DOHH2 (cell line): ENCODE data around the gene SULT1E1.

ENCODE experiments used
- EZH2phosphoT487 ChIP-seq: fragments of 200-600 bp; sonication (generic); IDR thresholded peaks from 2 replicates; pipeline ENCODE4 v1.6.1; 2017; ENCODE audit warnings: borderline replicate concordance, mild to moderate bottlenecking, antibody characterized with exemption, low read length, moderate library complexity, mixed read lengths
- TF ChIP-seq, protein P1 (sequence below): fragments of 200-600 bp; sonication (generic); IDR thresholded peaks from one replicate; pipeline ENCODE4 v1.5.1; 2014; ENCODE audit warnings: antibody characterized with exemption, mild to moderate bottlenecking, low read depth, low read length; ENCODE audit not compliant: poor library complexity, severe bottlenecking

DNA sequence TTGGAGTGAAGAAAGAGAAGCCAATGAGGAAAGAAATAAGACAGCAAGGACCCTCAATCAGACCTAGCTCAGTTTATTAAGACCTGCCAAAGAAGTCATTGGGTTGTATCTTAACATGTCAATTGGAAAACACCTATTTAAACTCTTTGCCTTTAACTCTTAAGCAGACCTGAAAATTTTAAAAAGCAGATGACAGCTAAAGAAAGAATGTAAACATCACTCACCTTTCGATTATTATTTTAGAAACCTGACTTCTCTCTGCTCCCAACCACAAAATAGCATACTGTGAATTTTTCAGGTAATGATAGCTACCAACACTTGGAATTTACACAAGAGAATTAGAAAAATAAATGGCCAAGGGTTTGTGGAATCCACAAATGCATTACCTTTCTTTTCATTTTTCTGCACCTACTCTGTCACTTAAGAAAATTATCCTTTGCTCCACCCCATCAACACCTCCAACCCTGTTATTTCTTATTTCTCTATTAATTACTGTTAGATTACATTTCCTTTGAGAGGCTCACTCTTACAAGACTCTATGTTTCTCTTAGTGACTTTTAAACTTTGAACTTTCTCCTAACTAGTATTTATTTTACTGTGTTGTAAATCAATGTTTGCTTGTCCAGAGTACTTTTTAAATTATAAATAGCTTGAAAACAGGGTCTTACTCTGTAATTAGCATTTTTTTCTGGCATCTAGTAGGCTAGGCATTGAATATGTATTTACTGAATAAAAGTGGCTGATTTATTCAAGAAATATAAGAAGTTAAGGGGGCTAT lies 765 bp upstream of the SULT1E1 start:
- TF ChIP-seq, protein P1, sequence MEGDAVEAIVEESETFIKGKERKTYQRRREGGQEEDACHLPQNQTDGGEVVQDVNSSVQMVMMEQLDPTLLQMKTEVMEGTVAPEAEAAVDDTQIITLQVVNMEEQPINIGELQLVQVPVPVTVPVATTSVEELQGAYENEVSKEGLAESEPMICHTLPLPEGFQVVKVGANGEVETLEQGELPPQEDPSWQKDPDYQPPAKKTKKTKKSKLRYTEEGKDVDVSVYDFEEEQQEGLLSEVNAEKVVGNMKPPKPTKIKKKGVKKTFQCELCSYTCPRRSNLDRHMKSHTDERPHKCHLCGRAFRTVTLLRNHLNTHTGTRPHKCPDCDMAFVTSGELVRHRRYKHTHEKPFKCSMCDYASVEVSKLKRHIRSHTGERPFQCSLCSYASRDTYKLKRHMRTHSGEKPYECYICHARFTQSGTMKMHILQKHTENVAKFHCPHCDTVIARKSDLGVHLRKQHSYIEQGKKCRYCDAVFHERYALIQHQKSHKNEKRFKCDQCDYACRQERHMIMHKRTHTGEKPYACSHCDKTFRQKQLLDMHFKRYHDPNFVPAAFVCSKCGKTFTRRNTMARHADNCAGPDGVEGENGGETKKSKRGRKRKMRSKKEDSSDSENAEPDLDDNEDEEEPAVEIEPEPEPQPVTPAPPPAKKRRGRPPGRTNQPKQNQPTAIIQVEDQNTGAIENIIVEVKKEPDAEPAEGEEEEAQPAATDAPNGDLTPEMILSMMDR: no peak
- TF ChIP-seq EZH2phosphoT487: no peak
